Ishikawa (cell line): ENCODE data around the gene EPHA2.

Experiments
- CEBPB ChIP-seq: IDR thresholded peaks from 2 replicates; pipeline ENCODE4 v1.6.1; 2012
- CREB1 ChIP-seq: IDR thresholded peaks from 2 replicates; pipeline ENCODE4 v1.6.1; 2012; ENCODE audit warnings: low read depth
- EGR1 ChIP-seq: IDR thresholded peaks from 2 replicates; pipeline ENCODE4 v1.6.1; 2012
- EP300 ChIP-seq: IDR thresholded peaks from 2 replicates; pipeline ENCODE4 v1.6.1; 2012; ENCODE audit warnings: borderline replicate concordance
- FOXM1 ChIP-seq: IDR thresholded peaks from 2 replicates; pipeline ENCODE4 v1.6.1; 2012; ENCODE audit warnings: low read depth, borderline replicate concordance
- MAX ChIP-seq: IDR thresholded peaks from 2 replicates; pipeline ENCODE4 v1.6.1; 2012
- NFIC ChIP-seq: IDR thresholded peaks from 2 replicates; pipeline ENCODE4 v1.6.1; 2012
- RAD21 ChIP-seq: IDR thresholded peaks from 2 replicates; pipeline ENCODE4 v1.6.1; 2012; ENCODE audit warnings: low read depth
- REST ChIP-seq: IDR thresholded peaks from 2 replicates; pipeline ENCODE4 v1.6.1; 2012; ENCODE audit warnings: low read depth, mild to moderate bottlenecking
- TAF1 ChIP-seq: IDR thresholded peaks from 2 replicates; pipeline ENCODE4 v1.6.1; 2012; ENCODE audit warnings: low read depth, mild to moderate bottlenecking
- TCF12 ChIP-seq: IDR thresholded peaks from 2 replicates; pipeline ENCODE4 v1.6.1; 2012; ENCODE audit warnings: low read depth
- TEAD4 ChIP-seq: IDR thresholded peaks from 2 replicates; pipeline ENCODE4 v1.6.1; 2012
- USF1 ChIP-seq: IDR thresholded peaks from 2 replicates; pipeline ENCODE4 v1.6.1; 2012
- YY1 ChIP-seq: IDR thresholded peaks from 2 replicates; pipeline ENCODE4 v1.6.1; 2012; ENCODE audit warnings: low read depth
- ZBTB7A ChIP-seq: IDR thresholded peaks from 2 replicates; pipeline ENCODE4 v1.6.1; 2012; ENCODE audit warnings: low read depth

EPHA2 gene

GRCh38 chr1:16166117-16166516 is 10.2 kb upstream of the EPHA2 start:
- TF ChIP-seq EP300 = no peak
- TF ChIP-seq FOXM1 = no peak
- no peak for TF ChIP-seq USF1
- no peak for TF ChIP-seq MAX
- TF ChIP-seq RAD21 = no peak
- TF ChIP-seq TCF12 = no peak
- TF ChIP-seq TEAD4 = no peak
- no peak for TF ChIP-seq ZBTB7A
- no peak for TF ChIP-seq EGR1
- TF ChIP-seq NFIC = no peak
- TF ChIP-seq TAF1 = no peak
- TF ChIP-seq REST = no peak
- TF ChIP-seq YY1 = no peak
- TF ChIP-seq CREB1 = no peak
- TF ChIP-seq CEBPB = no peak

- TF ChIP-seq RAD21 (no peak), TEAD4 (no peak), REST (no peak), FOXM1 (no peak), YY1 (no peak), ZBTB7A (no peak; the same call in 1 of the 2 replicates), USF1 (no peak), NFIC (no peak), CREB1 (no peak), TCF12 (no peak)
Observed at GRCh38 chr1:16165548-16165947, 9.7 kb upstream of the EPHA2 start.

GRCh38 chr1:16165073-16165364 is 9.2 kb upstream of the EPHA2 start:
- TF ChIP-seq NFIC (0 out of 2 replicates have a peak, but pooled peaks have one; percentile 22), TCF12 (no peak)

- TF ChIP-seq TEAD4 = no peak
Observed at GRCh38 chr1:16164213-16165072, 8.6 kb upstream of the EPHA2 start.

GRCh38 chr1:16162163-16162822 is 6.4 kb upstream of the EPHA2 start:
- TF ChIP-seq NFIC (no peak), RAD21 (no peak)

GRCh38 chr1:16161717-16162116 is 5.8 kb upstream of the EPHA2 start:
- TF ChIP-seq EGR1 = no peak
- TF ChIP-seq TCF12 = no peak
- no peak for TF ChIP-seq FOXM1
- no peak for TF ChIP-seq RAD21
- no peak for TF ChIP-seq ZBTB7A
- TF ChIP-seq YY1 = no peak
- no peak for TF ChIP-seq USF1
